HUES6 (cell line): ENCODE data around the gene SLCO3A1.

Experiments
- H3K27ac ChIP-seq: 2 replicates; pipeline ENCODE4 v1.7.0; 2013; ENCODE audit warnings: low read depth, mild to moderate bottlenecking, low read length, inconsistent platforms
- H3K27me3 ChIP-seq: 2 replicates; pipeline ENCODE4 v1.6.1; 2013; ENCODE audit warnings: low read length; ENCODE audit not compliant: control insufficient read depth, insufficient read depth
- H3K36me3 ChIP-seq: 2 replicates; pipeline ENCODE4 v1.6.1; 2013; ENCODE audit warnings: low read length; ENCODE audit not compliant: control insufficient read depth, insufficient read depth
- H3K4me1 ChIP-seq: 2 replicates; pipeline ENCODE4 v1.6.1; 2013; ENCODE audit warnings: low read length; ENCODE audit not compliant: control insufficient read depth, insufficient read depth
- H3K4me3 ChIP-seq: 2 replicates; pipeline ENCODE4 v1.5.1; 2013; ENCODE audit warnings: low read depth, low read length
- H3K9ac ChIP-seq: one replicate; pipeline ENCODE4 v1.6.1; 2013; ENCODE audit warnings: mild to moderate bottlenecking, low read length
- H3K9me3 ChIP-seq: 2 replicates; pipeline ENCODE4 v1.6.1; 2013; ENCODE audit warnings: low read depth, low read length; ENCODE audit not compliant: control insufficient read depth, insufficient read depth

SLCO3A1 gene

DNA sequence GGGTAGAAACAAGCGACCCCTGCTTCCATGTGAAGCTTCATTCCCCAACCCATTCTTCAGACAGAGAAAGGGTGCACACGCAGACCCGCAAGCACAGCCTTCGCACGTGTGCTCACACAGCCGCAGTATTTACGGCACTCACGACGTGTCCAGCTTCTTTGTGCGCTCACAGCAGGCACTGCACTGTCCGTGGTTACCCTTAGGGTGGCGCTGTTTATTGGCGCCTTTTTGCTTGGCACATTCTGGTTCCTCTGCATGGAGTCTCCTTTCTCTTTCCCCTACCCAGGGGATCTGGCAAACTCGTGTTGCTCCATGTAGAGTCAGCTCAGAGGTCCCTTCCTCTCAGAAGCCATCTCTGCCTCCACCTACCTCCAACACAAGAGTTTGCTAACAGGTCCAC is 115.1 kb downstream of the SLCO3A1 start:
- H3K4me3 ChIP-seq = no peak overlapping the region
- peaks cover 12% of the 10 kb centered on the region for H3K4me1 ChIP-seq
- H3K9ac ChIP-seq = no peak overlapping the region
- H3K27ac ChIP-seq = no peak overlapping the region
- no peaks in the 10 kb centered on the region for H3K27me3 ChIP-seq
- no peaks in the 10 kb centered on the region for H3K36me3 ChIP-seq
- peaks cover 2% of the 10 kb centered on the region; the same call in 1 of the 2 replicates for H3K9me3 ChIP-seq

DNA sequence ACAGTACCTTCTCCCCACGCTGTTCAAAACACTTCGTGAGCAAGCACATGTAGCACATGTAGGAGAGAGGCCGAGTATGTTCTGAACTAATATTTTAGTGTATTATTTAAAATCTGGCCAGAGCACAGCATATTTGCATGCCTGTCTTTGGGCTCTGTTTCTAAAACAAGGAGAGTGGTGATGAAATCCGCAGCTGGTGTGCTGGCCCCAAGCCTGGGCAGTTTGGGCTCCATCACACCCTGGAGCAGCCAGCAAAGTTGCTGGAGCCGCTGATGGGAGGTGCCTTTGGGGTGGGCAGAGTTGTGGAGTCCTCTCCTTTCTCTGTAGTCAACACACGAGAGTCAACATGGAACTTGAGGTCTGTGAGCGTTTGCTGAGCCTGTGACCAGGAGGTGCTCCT is 116.6 kb downstream of the SLCO3A1 start:
- Histone ChIP-seq H3K9me3 (no peaks in the 10 kb centered on the region), H3K4me3 (no peak overlapping the region), H3K27me3 (no peaks in the 10 kb centered on the region), H3K27ac (no peak overlapping the region), H3K9ac (no peak overlapping the region), H3K36me3 (no peaks in the 10 kb centered on the region), H3K4me1 (peaks cover 21% of the 10 kb centered on the region)

- H3K36me3 ChIP-seq = no peaks in the 10 kb centered on the region
- no peaks in the 10 kb centered on the region for H3K27me3 ChIP-seq
- H3K27ac ChIP-seq = no peak overlapping the region
- no peak overlapping the region for H3K4me3 ChIP-seq
- no peaks in the 10 kb centered on the region for H3K9me3 ChIP-seq
- peaks cover 10% of the 10 kb centered on the region; the same call in 1 of the 2 replicates for H3K4me1 ChIP-seq
- H3K9ac ChIP-seq = no peak overlapping the region
Observed at GRCh38 chr15:91973481-91973880, 120.0 kb downstream of the SLCO3A1 start.

DNA sequence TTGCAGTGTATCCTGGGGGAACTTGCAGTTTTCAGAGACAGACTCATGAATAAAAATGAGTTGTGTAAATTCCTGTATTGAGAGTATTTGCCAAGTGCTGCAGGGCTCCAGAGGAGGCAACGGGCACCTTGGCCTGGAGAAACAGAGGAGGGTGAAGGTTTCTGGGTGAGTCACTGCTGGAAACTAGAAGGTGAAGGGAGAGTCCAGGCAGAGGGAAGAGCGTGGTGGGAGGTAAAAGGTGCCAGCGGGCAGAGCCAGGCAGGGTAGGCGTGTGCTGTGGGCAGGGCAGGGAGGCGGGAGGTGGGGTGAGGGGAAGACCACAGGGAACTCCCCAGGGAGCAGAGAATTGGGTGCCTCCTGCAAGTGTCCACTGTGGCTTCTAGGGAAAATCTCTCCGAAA is 120.8 kb downstream of the SLCO3A1 start:
- Histone ChIP-seq H3K4me3 (no peak overlapping the region), H3K27ac (no peak overlapping the region), H3K9me3 (no peaks in the 10 kb centered on the region), H3K9ac (no peak overlapping the region), H3K4me1 (peaks cover 10% of the 10 kb centered on the region; the same call in 1 of the 2 replicates), H3K36me3 (no peaks in the 10 kb centered on the region), H3K27me3 (no peaks in the 10 kb centered on the region)

GRCh38 chr15:91975241-91975978 is 121.9 kb downstream of the SLCO3A1 start:
- Histone ChIP-seq H3K9me3 (no peaks in the 10 kb centered on the region), H3K36me3 (no peaks in the 10 kb centered on the region), H3K4me1 (peaks cover 10% of the 10 kb centered on the region; the same call in 1 of the 2 replicates), H3K27me3 (no peaks in the 10 kb centered on the region), H3K27ac (no peak overlapping the region), H3K9ac (no peak overlapping the region), H3K4me3 (no peak overlapping the region)

DNA sequence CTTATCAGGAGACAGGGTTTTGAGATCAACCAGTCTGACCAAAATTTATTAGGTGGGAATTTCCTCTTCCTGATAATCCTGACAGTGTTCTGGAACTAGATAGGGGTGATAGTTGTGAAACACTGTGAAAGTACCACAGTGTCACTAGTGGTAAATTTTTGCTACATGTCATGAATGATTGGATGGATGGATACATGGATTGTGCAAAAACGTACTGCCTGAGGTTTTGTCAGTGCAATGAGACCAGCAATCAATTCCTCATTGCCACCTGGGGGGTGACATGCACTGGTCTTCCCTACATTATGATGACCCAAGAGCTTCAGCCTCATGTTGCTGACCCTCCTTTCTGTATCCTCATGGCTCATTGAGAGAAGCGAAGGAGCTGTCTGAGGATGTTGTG is 123.5 kb downstream of the SLCO3A1 start:
- Histone ChIP-seq H3K27me3 (no peaks in the 10 kb centered on the region), H3K9ac (no peak overlapping the region), H3K4me3 (no peak overlapping the region), H3K36me3 (no peaks in the 10 kb centered on the region), H3K27ac (no peak overlapping the region), H3K9me3 (no peaks in the 10 kb centered on the region), H3K4me1 (peaks cover 10% of the 10 kb centered on the region; the same call in 1 of the 2 replicates)

- no peaks in the 10 kb centered on the region for H3K27me3 ChIP-seq
- no peaks in the 10 kb centered on the region for H3K36me3 ChIP-seq
- no peak overlapping the region for H3K4me3 ChIP-seq
- H3K27ac ChIP-seq = no peak overlapping the region
- no peaks in the 10 kb centered on the region for H3K9me3 ChIP-seq
- no peaks in the 10 kb centered on the region for H3K4me1 ChIP-seq
- H3K9ac ChIP-seq = no peak overlapping the region
Observed at GRCh38 chr15:91980502-91981267, 127.2 kb downstream of the SLCO3A1 start.

- H3K4me1 ChIP-seq = no peaks in the 10 kb centered on the region
- H3K4me3 ChIP-seq = no peak overlapping the region
- no peaks in the 10 kb centered on the region for H3K9me3 ChIP-seq
- no peaks in the 10 kb centered on the region for H3K27me3 ChIP-seq
- H3K9ac ChIP-seq = no peak overlapping the region
- H3K27ac ChIP-seq = no peak overlapping the region
- H3K36me3 ChIP-seq = no peaks in the 10 kb centered on the region
Observed at GRCh38 chr15:91981821-91982800, 128.6 kb downstream of the SLCO3A1 start.

- Histone ChIP-seq H3K27ac (no peak overlapping the region), H3K9me3 (no peaks in the 10 kb centered on the region), H3K4me3 (no peak overlapping the region), H3K36me3 (no peaks in the 10 kb centered on the region), H3K4me1 (no peaks in the 10 kb centered on the region), H3K9ac (no peak overlapping the region), H3K27me3 (no peaks in the 10 kb centered on the region)
Observed at GRCh38 chr15:91983729-91984340, 130.3 kb downstream of the SLCO3A1 start.

DNA sequence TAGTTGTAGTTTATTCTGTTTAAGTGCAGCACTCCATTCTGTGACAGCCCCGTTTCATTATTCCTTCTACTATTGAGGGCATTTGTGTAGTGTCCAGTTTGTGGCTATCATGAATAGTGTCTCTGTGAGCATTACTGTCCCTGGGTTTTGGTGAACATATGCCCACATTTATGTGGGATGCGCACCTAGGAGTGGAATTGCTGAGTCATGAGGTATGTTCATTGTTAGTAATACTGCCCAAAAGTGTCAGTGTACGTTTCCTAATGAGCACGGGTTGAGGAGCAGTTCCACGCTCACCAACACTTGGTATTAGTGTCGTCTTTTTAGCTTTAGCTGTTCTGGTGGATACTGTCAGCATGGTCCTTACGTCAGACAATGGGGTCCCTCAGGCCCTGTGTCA is 131.8 kb downstream of the SLCO3A1 start:
- Histone ChIP-seq H3K4me1 (no peaks in the 10 kb centered on the region), H3K36me3 (no peaks in the 10 kb centered on the region), H3K9ac (no peak overlapping the region), H3K4me3 (no peak overlapping the region), H3K27ac (no peak overlapping the region), H3K9me3 (no peaks in the 10 kb centered on the region), H3K27me3 (no peaks in the 10 kb centered on the region)
